ENCODE measurements around the gene SMCO2. TPM values are rescaled to one million over a fixed set of nuclear protein-coding genes. Genes with fewer than 3 reads are reported as not detected.

The SMCO2 gene
- total RNA-seq, 1 experiment from 2014 or later: 0.20 TPM

- Mint-ChIP-seq H3K27me3 (ENCODE audit: low read depth) (no peaks in the 10 kb centered on the region), H3K4me1 (peaks cover 0 to under 1% of the 10 kb centered on the region in 2 experiments; a peak in 2 of 4 replicates)
- no peak overlapping the region for H3T11ph ChIP-seq (ENCODE audit: low read length)
These were observed 54.0 kb downstream of the SMCO2 start for GRCh38 chr12:27500546-27500945.

More at GRCh38 chr12:27500546-27500945, 54.0 kb downstream of the SMCO2 start:
- Histone ChIP-seq H2BK5ac (ENCODE audit: insufficient read length, low read length) (no peak overlapping the region), H4K8ac (replicated peaks; ENCODE audit: insufficient read length, low read depth, low read length) (no peak overlapping the region), H3K14ac (ENCODE audit: insufficient read depth, low read length) (no peak overlapping the region), H3K79me2 (ENCODE audit: insufficient read depth, low read length) (no peaks in the 10 kb centered on the region), H3K79me1 (ENCODE audit: insufficient read depth, low read depth, low read length, poor library complexity, severe bottlenecking) (no peaks in the 10 kb centered on the region), H3K9ac (ENCODE audit: extremely low read depth, insufficient read length, low read length) (no peak overlapping the region), H2BK20ac (ENCODE audit: low read depth, low read length, poor library complexity, severe bottlenecking) (no peak overlapping the region), H2BK12ac (ENCODE audit: insufficient read length, low read depth, low read length) (no peak overlapping the region), H3K27me3 (ENCODE audit: insufficient read depth, low read length) (no peaks in the 10 kb centered on the region), H3K23me2 (ENCODE audit: insufficient read length, low read depth, low read length, poor library complexity, severe bottlenecking) (no peaks in the 10 kb centered on the region), H3K9me3 (ENCODE audit: control insufficient read depth, low read depth, low read length) (no peaks in the 10 kb centered on the region), H3K18ac (ENCODE audit: insufficient read length, low read depth, low read length) (no peak overlapping the region), H3K56ac (ENCODE audit: insufficient read length, low read depth, low read length) (no peak overlapping the region), H3K27ac (ENCODE audit: insufficient read length, low read depth, low read length) (no peak overlapping the region), H2BK120ac (ENCODE audit: low read depth, low read length, poor library complexity, severe bottlenecking) (no peak overlapping the region), H2BK15ac (ENCODE audit: low read depth, low read length) (no peak overlapping the region), H3K4ac (ENCODE audit: low read depth, low read length) (no peak overlapping the region), H3K23ac (ENCODE audit: insufficient read length, low read depth, low read length) (no peak overlapping the region), H4K91ac (ENCODE audit: insufficient read length, low read depth, low read length) (no peak overlapping the region), H3K4me1 (ENCODE audit: insufficient read depth, low read length) (no peaks in the 10 kb centered on the region), H3K4me2 (ENCODE audit: insufficient read depth, insufficient read length, low read length) (no peak overlapping the region), H2AFZ (ENCODE audit: low read length) (no peak overlapping the region), H4K5ac (ENCODE audit: insufficient read length, low read depth, low read length) (no peak overlapping the region), H2AK5ac (ENCODE audit: insufficient read length, low read length) (no peak overlapping the region), H4K20me1 (ENCODE audit: control insufficient read depth, insufficient read depth, insufficient read length) (no peaks in the 10 kb centered on the region)
- no CpG with 5 or more reads among the region's 3 CpGs for WGBS (ENCODE audit: extremely low coverage, insufficient read length, low lambda C conversion rate)
- H3K4me3 Mint-ChIP-seq: no peak overlapping the region
- TF ChIP-seq, protein P1, sequence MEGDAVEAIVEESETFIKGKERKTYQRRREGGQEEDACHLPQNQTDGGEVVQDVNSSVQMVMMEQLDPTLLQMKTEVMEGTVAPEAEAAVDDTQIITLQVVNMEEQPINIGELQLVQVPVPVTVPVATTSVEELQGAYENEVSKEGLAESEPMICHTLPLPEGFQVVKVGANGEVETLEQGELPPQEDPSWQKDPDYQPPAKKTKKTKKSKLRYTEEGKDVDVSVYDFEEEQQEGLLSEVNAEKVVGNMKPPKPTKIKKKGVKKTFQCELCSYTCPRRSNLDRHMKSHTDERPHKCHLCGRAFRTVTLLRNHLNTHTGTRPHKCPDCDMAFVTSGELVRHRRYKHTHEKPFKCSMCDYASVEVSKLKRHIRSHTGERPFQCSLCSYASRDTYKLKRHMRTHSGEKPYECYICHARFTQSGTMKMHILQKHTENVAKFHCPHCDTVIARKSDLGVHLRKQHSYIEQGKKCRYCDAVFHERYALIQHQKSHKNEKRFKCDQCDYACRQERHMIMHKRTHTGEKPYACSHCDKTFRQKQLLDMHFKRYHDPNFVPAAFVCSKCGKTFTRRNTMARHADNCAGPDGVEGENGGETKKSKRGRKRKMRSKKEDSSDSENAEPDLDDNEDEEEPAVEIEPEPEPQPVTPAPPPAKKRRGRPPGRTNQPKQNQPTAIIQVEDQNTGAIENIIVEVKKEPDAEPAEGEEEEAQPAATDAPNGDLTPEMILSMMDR (conservative IDR thresholded peaks at IDR 0.05): no peak
- DNase-seq: no peak
- H3K36me3 Mint-ChIP-seq (ENCODE audit: insufficient read depth in 1 of 3, low read depth in 3 of 3): no peaks in the 10 kb centered on the region
- no peaks in the 10 kb centered on the region for H3K9me3 Mint-ChIP-seq
- no peak overlapping the region for H3K27ac Mint-ChIP-seq
